Endothelial cell of coronary artery (primary cell): ENCODE results near the gene PRKG2. TPM values are rescaled to one million over a fixed set of nuclear protein-coding genes. Genes with fewer than 3 reads are reported as not detected.

Experiments
- total RNA-seq: library from RNA; depleted of rRNA; stranded (reverse); fragments of >200 nt; gene quantifications from 2 replicates; pipeline ENCODE4 v1.2.3, GENCODE V29; 2014

PRKG2 gene, protein sequence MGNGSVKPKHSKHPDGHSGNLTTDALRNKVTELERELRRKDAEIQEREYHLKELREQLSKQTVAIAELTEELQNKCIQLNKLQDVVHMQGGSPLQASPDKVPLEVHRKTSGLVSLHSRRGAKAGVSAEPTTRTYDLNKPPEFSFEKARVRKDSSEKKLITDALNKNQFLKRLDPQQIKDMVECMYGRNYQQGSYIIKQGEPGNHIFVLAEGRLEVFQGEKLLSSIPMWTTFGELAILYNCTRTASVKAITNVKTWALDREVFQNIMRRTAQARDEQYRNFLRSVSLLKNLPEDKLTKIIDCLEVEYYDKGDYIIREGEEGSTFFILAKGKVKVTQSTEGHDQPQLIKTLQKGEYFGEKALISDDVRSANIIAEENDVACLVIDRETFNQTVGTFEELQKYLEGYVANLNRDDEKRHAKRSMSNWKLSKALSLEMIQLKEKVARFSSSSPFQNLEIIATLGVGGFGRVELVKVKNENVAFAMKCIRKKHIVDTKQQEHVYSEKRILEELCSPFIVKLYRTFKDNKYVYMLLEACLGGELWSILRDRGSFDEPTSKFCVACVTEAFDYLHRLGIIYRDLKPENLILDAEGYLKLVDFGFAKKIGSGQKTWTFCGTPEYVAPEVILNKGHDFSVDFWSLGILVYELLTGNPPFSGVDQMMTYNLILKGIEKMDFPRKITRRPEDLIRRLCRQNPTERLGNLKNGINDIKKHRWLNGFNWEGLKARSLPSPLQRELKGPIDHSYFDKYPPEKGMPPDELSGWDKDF
- 0.09 TPM in 1 of 2 replicates, not detected in the other for total RNA-seq

DNA sequence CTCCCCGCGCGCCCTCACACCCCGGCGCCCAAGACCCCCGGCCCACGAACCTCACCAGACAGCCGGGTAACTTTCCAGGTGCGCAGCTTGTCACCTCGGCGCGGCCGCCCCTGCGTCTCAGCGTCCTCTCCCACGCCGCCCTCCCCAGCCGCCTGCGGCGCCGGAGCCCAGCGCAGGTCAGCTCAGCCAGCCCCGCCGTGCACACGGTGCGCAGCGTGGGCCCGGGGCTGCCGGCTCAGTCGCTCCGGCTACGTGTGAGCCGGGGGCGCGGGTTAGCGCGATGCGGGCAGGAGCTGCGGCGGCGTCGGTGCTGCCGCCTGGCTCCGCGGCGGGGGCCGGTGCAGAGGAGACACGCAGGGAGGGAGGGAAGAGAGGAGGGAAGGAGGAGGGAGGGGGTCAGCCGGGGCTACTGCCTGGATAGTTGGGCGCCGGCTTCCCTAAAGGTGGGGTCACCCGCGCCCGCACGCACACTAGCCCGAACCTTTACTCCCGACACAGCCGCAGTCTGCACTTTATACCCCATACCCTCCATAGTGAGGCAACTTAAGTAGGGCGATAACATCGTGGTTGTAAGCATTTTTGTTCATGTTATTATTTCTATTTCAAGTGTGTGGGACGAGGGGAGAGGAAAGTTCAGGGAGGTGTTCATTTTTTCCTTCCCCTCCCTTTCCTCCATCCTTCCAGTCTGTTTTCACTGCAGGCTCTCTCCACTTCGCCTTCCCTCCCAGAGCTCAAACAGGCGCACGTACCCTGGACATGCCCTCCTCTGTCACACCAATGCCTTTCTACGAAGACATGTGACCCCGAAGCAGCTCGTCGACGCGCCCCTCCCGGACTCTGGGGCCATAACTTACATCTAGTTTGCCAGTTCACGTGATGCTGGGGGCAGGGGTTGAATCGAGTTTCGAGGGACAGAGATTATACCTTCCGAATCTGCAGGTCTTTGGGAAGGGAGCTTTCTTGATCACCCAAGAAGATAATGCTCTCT is at the start of gene PRKG2:
TSS of gene PRKG2 (minus strand) at position 342 of the 988 bp plus-strand sequence. CDS start 10,175 bp downstream, outside the sequence.

Other genes with a start within 250 kb of the PRKG2 start
- under 0.01 TPM in 1 of 2 replicates, not detected in the other for gene BMP3, start 184.5 kb downstream of the PRKG2 start, total RNA-seq